Neural crest cell (in vitro differentiated cells): ENCODE results near the gene TEAD1. TPM values are rescaled to one million over a fixed set of nuclear protein-coding genes. Genes with fewer than 3 reads are reported as not detected.

Source experiments
- DNase-seq: peaks from one replicate; pipeline ENCODE4 v3.0.0; 2021; ENCODE audit warnings: low read depth, mixed read lengths, low spot score
- H3K27ac Mint-ChIP-seq: one replicate; pipeline ENCODE4 v1.8.0; 2021; ENCODE audit warnings: mild to moderate bottlenecking, mixed read lengths; ENCODE audit not compliant: unreplicated experiment
- H3K27me3 Mint-ChIP-seq: 2 replicates; pipeline ENCODE4 v1.8.0; 2021; ENCODE audit warnings: low read depth, mild to moderate bottlenecking, mixed read lengths
- H3K36me3 Mint-ChIP-seq: 2 replicates; pipeline ENCODE4 v1.8.0; 2021; ENCODE audit warnings: low read depth, mild to moderate bottlenecking, mixed read lengths
- H3K4me1 Mint-ChIP-seq: 2 replicates; pipeline ENCODE4 v1.8.0; 2021; ENCODE audit warnings: mixed read lengths
- H3K4me3 Mint-ChIP-seq: one replicate; pipeline ENCODE4 v1.8.0; 2021; ENCODE audit warnings: mild to moderate bottlenecking, mixed read lengths
- H3K9me3 Mint-ChIP-seq: 2 replicates; pipeline ENCODE4 v1.8.0; 2021; ENCODE audit warnings: mixed read lengths
- total RNA-seq: library from RNA; stranded (reverse); gene quantifications from 2 replicates; pipeline ENCODE4 v1.2.1, GENCODE V29; 2021
- TF ChIP-seq, protein P1 (sequence below): fragments of 200-600 bp; sonication (generic); conservative IDR thresholded peaks from 2 replicates; pipeline ENCODE4 v1.5.0; 2021; ENCODE audit warnings: antibody characterized with exemption, mild to moderate bottlenecking

Gene TEAD1
- total RNA-seq, 1 donor from 2014 or later: 84.1 TPM

DNA sequence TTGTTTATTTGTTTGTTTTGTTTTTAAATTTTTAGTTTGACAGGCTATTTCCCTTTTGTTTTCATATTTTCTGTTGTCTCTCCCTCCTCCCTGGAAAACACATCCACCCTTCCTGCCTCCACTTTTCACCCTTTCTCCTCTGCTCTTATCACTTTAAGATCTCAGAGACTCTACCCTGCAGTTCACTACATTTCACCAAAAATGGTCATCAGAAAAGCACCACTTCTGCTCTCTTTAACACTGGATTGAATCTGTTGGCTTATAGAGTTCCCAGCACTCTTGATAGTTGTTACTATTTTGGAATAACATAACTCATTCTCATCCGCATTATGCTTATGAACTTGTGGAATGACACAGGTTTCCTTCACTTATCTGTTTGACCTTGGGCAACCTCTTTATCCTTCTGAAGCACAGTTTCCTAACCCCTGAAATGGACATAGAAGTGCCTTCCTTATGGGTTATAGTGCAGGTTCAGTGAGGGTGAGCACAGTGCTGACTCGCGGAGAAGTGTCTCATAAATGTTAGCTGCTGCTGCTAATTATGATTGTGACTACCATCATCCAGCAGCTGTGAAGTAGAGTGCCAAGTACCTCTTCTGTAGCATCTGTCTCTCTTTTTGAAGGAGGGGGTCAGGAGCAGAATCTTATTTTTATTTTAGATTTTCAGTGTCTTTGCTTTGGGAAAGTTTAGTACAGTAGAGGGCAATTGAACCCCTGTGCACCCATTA is 15.0 kb downstream of the TEAD1 start:
- H3K27me3 Mint-ChIP-seq: no peaks in the 10 kb centered on the region
- TF ChIP-seq, protein P1, sequence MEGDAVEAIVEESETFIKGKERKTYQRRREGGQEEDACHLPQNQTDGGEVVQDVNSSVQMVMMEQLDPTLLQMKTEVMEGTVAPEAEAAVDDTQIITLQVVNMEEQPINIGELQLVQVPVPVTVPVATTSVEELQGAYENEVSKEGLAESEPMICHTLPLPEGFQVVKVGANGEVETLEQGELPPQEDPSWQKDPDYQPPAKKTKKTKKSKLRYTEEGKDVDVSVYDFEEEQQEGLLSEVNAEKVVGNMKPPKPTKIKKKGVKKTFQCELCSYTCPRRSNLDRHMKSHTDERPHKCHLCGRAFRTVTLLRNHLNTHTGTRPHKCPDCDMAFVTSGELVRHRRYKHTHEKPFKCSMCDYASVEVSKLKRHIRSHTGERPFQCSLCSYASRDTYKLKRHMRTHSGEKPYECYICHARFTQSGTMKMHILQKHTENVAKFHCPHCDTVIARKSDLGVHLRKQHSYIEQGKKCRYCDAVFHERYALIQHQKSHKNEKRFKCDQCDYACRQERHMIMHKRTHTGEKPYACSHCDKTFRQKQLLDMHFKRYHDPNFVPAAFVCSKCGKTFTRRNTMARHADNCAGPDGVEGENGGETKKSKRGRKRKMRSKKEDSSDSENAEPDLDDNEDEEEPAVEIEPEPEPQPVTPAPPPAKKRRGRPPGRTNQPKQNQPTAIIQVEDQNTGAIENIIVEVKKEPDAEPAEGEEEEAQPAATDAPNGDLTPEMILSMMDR: no peak
- peaks cover 94% of the 10 kb centered on the region for H3K4me1 Mint-ChIP-seq
- peak overlapping the region; percentile 76 for H3K27ac Mint-ChIP-seq
- H3K36me3 Mint-ChIP-seq: no peaks in the 10 kb centered on the region
- no peak overlapping the region for H3K4me3 Mint-ChIP-seq
- DNase-seq: no peak
- H3K9me3 Mint-ChIP-seq: no peaks in the 10 kb centered on the region

DNA sequence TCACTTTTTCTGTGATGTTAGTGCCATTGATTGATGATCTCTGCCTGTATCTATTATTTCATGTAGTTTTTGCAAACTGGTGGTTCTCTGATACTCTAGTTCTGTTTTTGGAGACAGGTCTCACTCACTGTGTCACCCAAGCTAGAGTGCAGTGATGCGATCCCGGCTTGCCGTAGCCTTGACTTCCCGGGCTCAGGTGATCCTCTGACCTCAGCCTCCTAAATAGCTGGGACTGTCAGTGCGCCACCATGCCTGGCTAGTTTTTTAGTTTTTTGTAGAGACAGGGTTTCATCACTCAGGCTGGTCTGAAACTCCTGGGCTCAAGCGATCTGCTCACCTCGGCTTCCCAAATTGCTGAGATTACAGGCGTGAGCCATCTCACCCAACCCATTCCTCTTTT is 16.4 kb downstream of the TEAD1 start:
- Mint-ChIP-seq H3K36me3 (no peaks in the 10 kb centered on the region), H3K27me3 (no peaks in the 10 kb centered on the region), H3K27ac (no peak overlapping the region), H3K4me3 (no peak overlapping the region), H3K9me3 (no peaks in the 10 kb centered on the region), H3K4me1 (peaks cover 94% of the 10 kb centered on the region)
- DNase-seq: no peak
- TF ChIP-seq, protein P1: no peak

DNA sequence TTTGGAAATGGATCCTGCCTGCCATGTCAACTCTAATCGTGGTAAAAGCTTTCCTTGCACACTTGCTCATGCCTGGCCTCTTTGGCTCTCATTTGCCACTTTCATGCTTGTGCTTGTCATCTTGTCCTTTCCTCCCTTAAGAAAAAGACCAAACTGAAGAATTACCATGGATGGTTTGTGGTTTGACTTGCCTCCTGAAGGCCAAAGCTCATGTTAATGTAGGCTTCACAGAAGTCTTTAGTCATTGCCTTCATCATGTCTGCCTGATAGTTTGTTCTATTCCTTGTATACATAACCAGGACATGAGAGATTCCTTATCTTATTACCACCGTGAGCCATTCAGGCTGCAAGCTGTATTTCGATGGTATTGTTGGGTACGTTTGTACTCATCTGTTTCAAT is 17.3 kb downstream of the TEAD1 start:
- no peak overlapping the region for H3K27ac Mint-ChIP-seq
- no peaks in the 10 kb centered on the region for H3K36me3 Mint-ChIP-seq

DNA sequence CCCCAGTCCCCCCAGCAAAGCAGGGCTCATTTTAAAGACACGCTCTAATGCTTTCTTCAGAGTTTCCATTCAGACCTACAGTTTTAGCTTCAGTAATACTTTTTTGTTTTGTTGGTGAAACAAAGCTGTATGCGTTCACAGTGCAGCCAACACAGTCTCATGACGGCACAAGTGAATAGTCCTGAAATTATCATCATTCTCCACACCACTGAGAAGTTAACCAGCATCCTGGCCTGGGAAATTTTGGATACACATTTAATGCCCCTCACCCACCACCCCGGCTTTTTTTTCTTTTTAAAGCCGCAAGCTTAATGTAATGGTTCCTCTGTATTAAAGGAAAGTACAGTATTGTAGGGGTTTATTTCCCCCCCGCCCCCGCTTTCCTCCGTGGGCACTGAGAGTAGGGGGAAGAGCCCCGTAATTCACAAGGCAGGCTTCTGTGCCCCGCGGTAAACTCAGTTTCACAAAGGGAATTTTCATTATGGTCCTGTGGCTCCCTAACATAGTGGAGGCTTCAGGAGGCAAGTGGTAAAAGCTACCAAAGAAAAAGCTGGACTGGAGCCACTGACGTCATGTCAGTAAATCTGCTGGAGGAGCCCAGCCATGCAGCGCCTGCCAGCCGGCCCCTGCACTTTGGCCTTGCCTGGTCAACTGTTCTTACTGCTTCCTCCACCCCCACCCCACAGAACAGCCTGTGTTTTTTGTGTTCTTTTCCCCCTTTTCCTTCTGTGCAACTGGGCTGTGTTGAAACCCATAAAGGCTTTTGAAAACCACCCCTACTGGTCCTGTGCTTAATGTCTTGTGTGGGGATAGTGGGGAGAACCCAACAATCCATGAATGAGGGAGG is 18.2 kb downstream of the TEAD1 start:
- H3K27ac Mint-ChIP-seq: peak overlapping the region; percentile 99
- H3K27me3 Mint-ChIP-seq: no peaks in the 10 kb centered on the region
- peak; percentile 55 for DNase-seq
- H3K4me3 Mint-ChIP-seq: peak overlapping the region; percentile 74
- TF ChIP-seq, protein P1: no peak
- H3K36me3 Mint-ChIP-seq: no peaks in the 10 kb centered on the region
- H3K4me1 Mint-ChIP-seq: peaks cover 91% of the 10 kb centered on the region
- no peaks in the 10 kb centered on the region for H3K9me3 Mint-ChIP-seq

More for the DNA sequence above, 17.3 kb downstream of the TEAD1 start:
- Mint-ChIP-seq H3K4me1 (peaks cover 94% of the 10 kb centered on the region), H3K9me3 (no peaks in the 10 kb centered on the region), H3K4me3 (no peak overlapping the region), H3K27me3 (no peaks in the 10 kb centered on the region)
- no peak for DNase-seq
- TF ChIP-seq, protein P1: no peak

DNA sequence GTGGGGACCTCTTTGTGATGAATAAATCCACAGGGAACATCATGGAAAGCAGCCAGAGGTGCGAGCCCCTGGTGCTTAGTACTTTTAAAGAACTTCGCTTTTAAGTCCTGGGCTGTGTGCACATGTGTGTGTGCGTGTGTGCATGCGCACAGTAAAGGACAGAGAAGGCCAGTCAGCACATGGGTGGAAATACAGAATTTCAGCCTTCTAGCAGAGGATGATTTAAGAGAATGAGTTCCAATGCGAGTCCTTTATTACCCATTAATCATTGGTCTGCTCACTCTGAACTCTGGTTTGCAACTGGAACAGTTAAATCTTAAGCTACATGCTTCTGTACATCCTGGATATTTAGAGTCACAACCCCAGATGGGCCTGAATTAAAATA is 18.9 kb downstream of the TEAD1 start:
- Mint-ChIP-seq H3K27me3 (no peaks in the 10 kb centered on the region), H3K9me3 (no peaks in the 10 kb centered on the region), H3K27ac (peak overlapping the region; percentile 99), H3K4me3 (peak overlapping the region; percentile 74), H3K4me1 (peaks cover 90% of the 10 kb centered on the region), H3K36me3 (no peaks in the 10 kb centered on the region)
- TF ChIP-seq, protein P1: no peak
- DNase-seq: no peak
